GM23248 (cell line): ENCODE results near the gene ALX3. TPM values are rescaled to one million over a fixed set of nuclear protein-coding genes. Genes with fewer than 3 reads are reported as not detected.

Experiments used
- DNase-seq: peaks from one replicate; pipeline ENCODE4 v3.0.0-alpha.2; 2015
- H2AFZ ChIP-seq: fragments of 200-600 bp; sonication (generic); 2 replicates; pipeline ENCODE4 v1.6.1; 2016; ENCODE audit warnings: antibody characterized with exemption
- H3F3A ChIP-seq: fragments of 200-600 bp; sonication (generic); 2 replicates; pipeline ENCODE4 v1.6.1; 2016; ENCODE audit warnings: mild to moderate bottlenecking, antibody characterized with exemption, mixed run types; ENCODE audit not compliant: insufficient read depth
- H3K27ac ChIP-seq: fragments of 200-600 bp; sonication (generic); 2 replicates; pipeline ENCODE4 v1.5.1; 2016; ENCODE audit warnings: mild to moderate bottlenecking
- H3K27me3 ChIP-seq: fragments of 200-600 bp; sonication (generic); replicated peaks from 2 replicates; pipeline ENCODE4 v1.6.1; 2016; ENCODE audit warnings: mild to moderate bottlenecking; ENCODE audit not compliant: insufficient read depth
- H3K36me3 ChIP-seq: fragments of 200-600 bp; sonication (generic); 2 replicates; pipeline ENCODE4 v1.6.1; 2016; ENCODE audit warnings: low read depth, mild to moderate bottlenecking
- H3K4me1 ChIP-seq: fragments of 200-600 bp; sonication (generic); 2 replicates; pipeline ENCODE4 v1.6.1; 2016; ENCODE audit warnings: mild to moderate bottlenecking; ENCODE audit not compliant: insufficient read depth
- H3K4me2 ChIP-seq: fragments of 200-600 bp; sonication (generic); one replicate; pipeline ENCODE4 v1.6.1; 2016; ENCODE audit warnings: mild to moderate bottlenecking; ENCODE audit not compliant: unreplicated experiment
- H3K4me3 ChIP-seq: fragments of 200-600 bp; sonication (generic); 2 replicates; pipeline ENCODE4 v1.5.1; 2016; ENCODE audit warnings: mild to moderate bottlenecking
- H3K79me2 ChIP-seq: fragments of 200-600 bp; sonication (generic); 2 replicates; pipeline ENCODE4 v1.6.1; 2016; ENCODE audit warnings: mild to moderate bottlenecking; ENCODE audit not compliant: insufficient read depth
- H3K9ac ChIP-seq: fragments of 200-600 bp; sonication (generic); 2 replicates; pipeline ENCODE4 v1.6.1; 2016; ENCODE audit warnings: mild to moderate bottlenecking
- H3K9me2 ChIP-seq: fragments of 200-600 bp; sonication (generic); 2 replicates; pipeline ENCODE4 v1.6.1; 2016; ENCODE audit warnings: mixed run types, mild to moderate bottlenecking, moderate library complexity; ENCODE audit not compliant: insufficient read depth
- H3K9me3 ChIP-seq: fragments of 200-600 bp; sonication (generic); one replicate; pipeline ENCODE4 v1.6.1; 2017; ENCODE audit warnings: low read depth
- H4K20me1 ChIP-seq: fragments of 200-600 bp; sonication (generic); 2 replicates; pipeline ENCODE4 v1.6.0; 2016; ENCODE audit not compliant: insufficient read depth
- EZH2 ChIP-seq: fragments of 200-600 bp; sonication (generic); IDR thresholded peaks from 2 replicates; pipeline ENCODE4 v1.6.1; 2018; ENCODE audit warnings: antibody characterized with exemption, mild to moderate bottlenecking; ENCODE audit not compliant: insufficient read depth, poor library complexity, severe bottlenecking
- EZH2phosphoT487 ChIP-seq: fragments of 200-600 bp; sonication (generic); IDR thresholded peaks from 2 replicates; pipeline ENCODE4 v1.6.1; 2018; ENCODE audit warnings: antibody characterized with exemption, moderate library complexity, mild to moderate bottlenecking, low read depth; ENCODE audit not compliant: insufficient read depth
- WGBS, 2 experiments: methylation state at CpG; one replicate each; pipeline ENCODE4 v1.1.6; 2015 to 2017; ENCODE audit warnings: low lambda C conversion rate in 2 of 2, low coverage in 1 of 2; ENCODE audit errors: missing lambda C conversion rate in 2 of 2; 5-methylcytosine and 5-hydroxymethylcytosine counted together
- in situ Hi-C: fragments of 300-500 bp; cut with MboI; formaldehyde crosslinking; loops from 2 replicates; pipeline ENCODE4 v1.15.0; 2020
- polyA plus RNA-seq: library from polyadenylated mRNA; unstranded; fragments of >200 nt; fragmentation: Nextera tagmentation; extraction: Ambion mirVana; gene quantifications from 2 replicates; pipeline ENCODE4 v1.2.1, GENCODE V29; 2016
- total RNA-seq: library from RNA; depleted of rRNA; stranded (reverse); fragments of >200 nt; shearing (Covaris generic); gene quantifications from 2 replicates; pipeline ENCODE4 v1.2.3, GENCODE V29; 2014

The ALX3 gene
- total and polyA plus RNA-seq, 2 experiments from 2014 or later: not detected

DNA sequence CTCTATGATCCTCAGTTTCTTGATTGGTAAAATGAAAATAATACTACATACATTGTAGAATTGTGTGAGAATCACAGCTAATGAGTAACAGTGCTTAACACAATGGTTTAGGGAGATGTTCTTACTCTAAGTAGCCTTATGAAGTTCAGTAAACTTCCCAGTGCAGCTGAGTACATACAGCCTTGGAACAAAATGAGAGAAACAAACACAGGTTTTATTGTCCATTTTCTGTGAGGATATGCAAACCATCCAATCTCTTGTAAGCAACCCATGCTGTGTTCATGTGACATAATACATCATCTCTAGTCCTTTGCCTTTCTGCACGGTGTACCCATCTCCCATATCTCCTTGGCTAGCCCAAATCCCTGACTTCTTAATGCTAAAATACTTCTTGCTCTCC, 50.7 kb downstream of the ALX3 start:
- H3K4me1 ChIP-seq: no peaks in the 10 kb centered on the region
- H3K9ac ChIP-seq: no peak overlapping the region
- DNase-seq: no peak
- no peaks in the 10 kb centered on the region for H3K79me2 ChIP-seq
- peaks cover 99% of the 10 kb centered on the region for H3K36me3 ChIP-seq
- H4K20me1 ChIP-seq: no peaks in the 10 kb centered on the region
- no peak overlapping the region for H2AFZ ChIP-seq
- no peak overlapping the region for H3K4me3 ChIP-seq
- H3K9me2 ChIP-seq: no peaks in the 10 kb centered on the region
- no peak for TF ChIP-seq EZH2phosphoT487
- no peak overlapping the region for H3K4me2 ChIP-seq
- 95 to 100% methylated on average over 1 of the region's 1 CpG for WGBS, 2 experiments
- H3K27me3 ChIP-seq: no peaks in the 10 kb centered on the region
- in situ Hi-C loops: no loop called here
- no peaks in the 10 kb centered on the region for H3K9me3 ChIP-seq
- H3K27ac ChIP-seq: no peak overlapping the region
- peaks cover 23% of the 10 kb centered on the region for H3F3A ChIP-seq

DNA sequence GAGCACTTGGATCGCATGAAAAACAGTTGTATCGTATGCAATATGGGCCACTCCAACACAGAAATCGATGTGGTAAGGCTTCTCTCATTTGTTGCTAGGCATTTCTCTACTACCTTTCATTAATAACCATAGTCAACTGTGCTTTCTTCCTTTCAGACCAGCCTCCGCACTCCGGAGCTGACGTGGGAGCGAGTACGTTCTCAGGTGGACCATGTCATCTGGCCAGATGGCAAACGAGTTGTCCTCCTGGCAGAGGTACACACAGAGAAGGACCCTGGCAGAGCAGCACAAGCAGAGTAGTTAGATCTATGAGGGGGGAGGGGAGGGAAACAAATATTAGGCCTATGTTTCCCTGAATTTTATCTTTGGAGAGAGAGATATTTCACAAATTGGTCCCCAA, 52.1 kb downstream of the ALX3 start:
- Histone ChIP-seq H3K9me2 (no peaks in the 10 kb centered on the region), H3K27me3 (no peaks in the 10 kb centered on the region), H3K4me2 (no peak overlapping the region), H3K4me3 (no peak overlapping the region), H2AFZ (no peak overlapping the region), H3K9me3 (no peaks in the 10 kb centered on the region), H3K36me3 (peaks cover 97% of the 10 kb centered on the region), H3K4me1 (no peaks in the 10 kb centered on the region), H3K9ac (no peak overlapping the region), H3F3A (peaks cover 18% of the 10 kb centered on the region; the same call in 1 of the 2 replicates), H3K79me2 (no peaks in the 10 kb centered on the region), H3K27ac (no peak overlapping the region), H4K20me1 (no peaks in the 10 kb centered on the region)
- TF ChIP-seq EZH2phosphoT487: no peak
- TF ChIP-seq EZH2: no peak
- DNase-seq: no peak
- 93 to 94% methylated on average over 9 of the region's 9 CpGs for WGBS, 2 experiments
- in situ Hi-C loops: no loop called here

DNA sequence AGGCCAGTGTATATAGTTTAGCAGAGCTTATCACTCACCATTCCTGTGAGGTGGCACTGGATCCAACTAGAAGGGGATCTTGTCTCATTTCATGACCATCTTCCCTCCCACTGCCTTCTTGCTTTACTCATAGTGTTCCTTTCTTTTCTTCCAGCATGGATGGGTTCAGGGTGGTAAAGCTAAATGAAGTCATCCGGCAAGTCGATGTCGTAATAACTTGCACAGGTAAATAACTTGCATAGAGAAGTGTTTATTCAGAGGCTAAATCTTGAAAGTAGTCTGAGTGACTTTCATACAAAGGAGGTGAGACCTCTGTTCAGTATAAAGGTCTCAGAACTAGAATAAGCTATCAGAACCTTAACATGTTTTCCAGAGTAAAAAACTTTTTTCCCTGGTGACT, 52.7 kb downstream of the ALX3 start:
- TF ChIP-seq EZH2 (no peak), EZH2phosphoT487 (no peak)
- Histone ChIP-seq H3K79me2 (0 out of 2 replicates have a peak, but pooled peaks cover 2% of the 10 kb centered on the region), H3K9me3 (no peaks in the 10 kb centered on the region), H3K9me2 (no peaks in the 10 kb centered on the region), H3F3A (peaks cover 13% of the 10 kb centered on the region; the same call in 1 of the 2 replicates), H2AFZ (no peak overlapping the region), H3K36me3 (peaks cover 96% of the 10 kb centered on the region), H3K4me2 (no peak overlapping the region), H3K4me3 (no peak overlapping the region), H3K27me3 (no peaks in the 10 kb centered on the region), H3K9ac (no peak overlapping the region), H4K20me1 (no peaks in the 10 kb centered on the region), H3K4me1 (no peaks in the 10 kb centered on the region), H3K27ac (no peak overlapping the region)
- WGBS, 2 experiments: 95% methylated on average over 3 of the region's 3 CpGs
- DNase-seq: no peak
- in situ Hi-C loops: no loop called here

DNA sequence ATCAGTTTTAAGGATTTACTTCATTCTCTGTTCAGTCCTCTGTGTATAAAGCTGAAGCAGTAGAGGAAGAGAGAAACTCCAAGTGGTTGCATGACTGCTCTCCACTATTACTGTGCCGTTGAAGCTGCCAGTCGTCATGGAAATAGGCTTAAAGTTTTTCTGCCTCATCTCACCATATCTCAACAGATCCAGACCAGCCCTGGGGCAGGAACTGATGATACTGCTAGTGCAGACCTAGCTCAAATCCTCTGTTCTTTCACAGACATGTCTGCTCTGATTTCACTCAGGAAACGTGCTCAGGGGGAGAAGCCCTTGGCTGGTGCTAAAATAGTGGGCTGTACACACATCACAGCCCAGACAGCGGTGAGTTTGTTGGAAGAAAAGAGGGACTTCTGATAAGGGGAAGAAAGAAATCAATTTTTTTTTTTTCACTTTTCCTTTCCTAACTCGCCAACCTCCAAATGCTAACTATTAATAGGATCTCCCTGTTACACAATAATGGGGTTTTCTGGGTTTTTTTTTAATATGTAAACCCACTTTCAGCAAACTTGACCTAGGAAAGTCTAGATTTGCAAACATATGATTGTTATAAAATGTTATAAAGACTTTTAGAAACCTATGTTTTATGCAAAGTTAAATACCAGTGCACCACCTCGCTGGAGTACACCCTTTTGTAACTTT, 58.2 kb downstream of the ALX3 start:
- TF ChIP-seq EZH2phosphoT487 (no peak), EZH2 (no peak)
- no peak for DNase-seq
- Histone ChIP-seq H3K79me2 (peaks cover 50% of the 10 kb centered on the region), H4K20me1 (no peaks in the 10 kb centered on the region), H3K9ac (no peak overlapping the region), H2AFZ (no peak overlapping the region), H3K9me2 (no peaks in the 10 kb centered on the region), H3F3A (peaks cover 11% of the 10 kb centered on the region; the same call in 1 of the 2 replicates), H3K4me1 (no peaks in the 10 kb centered on the region), H3K36me3 (peaks cover 77% of the 10 kb centered on the region), H3K27ac (no peak overlapping the region), H3K4me3 (no peak overlapping the region), H3K9me3 (no peaks in the 10 kb centered on the region), H3K27me3 (no peaks in the 10 kb centered on the region), H3K4me2 (no peak overlapping the region)
- in situ Hi-C loops: no loop called here
- WGBS, 2 experiments: 88 to 90% methylated on average over 6 of the region's 6 CpGs
